Smooth muscle cell (in vitro differentiated cells): ENCODE results near the gene PGC. TPM values are rescaled to one million over a fixed set of nuclear protein-coding genes. Genes with fewer than 3 reads are reported as not detected.

Source experiments
- DNase-seq: peaks from one replicate; lab custom pipeline; 2025; ENCODE audit not compliant: unreplicated experiment; lab: John Stamatoyannopoulos, UW
- H2AFZ ChIP-seq: fragments of 200-600 bp; sonication (generic); 2 replicates; pipeline ENCODE4 v1.6.0; 2016; ENCODE audit warnings: antibody characterized with exemption, low read depth, mild to moderate bottlenecking
- H3F3A ChIP-seq: fragments of 200-600 bp; sonication (generic); 2 replicates; pipeline ENCODE4 v1.6.0; 2017; ENCODE audit warnings: antibody characterized with exemption, low read depth
- H3K27ac ChIP-seq: fragments of 200-600 bp; sonication (generic); 2 replicates; pipeline ENCODE4 v1.5.1; 2016; ENCODE audit warnings: low read depth, mild to moderate bottlenecking
- H3K27me3 ChIP-seq: fragments of 200-600 bp; sonication (generic); 2 replicates; pipeline ENCODE4 v1.6.1; 2016; ENCODE audit warnings: low read depth, mild to moderate bottlenecking
- H3K36me3 ChIP-seq: fragments of 200-600 bp; sonication (generic); 2 replicates; pipeline ENCODE4 v1.5.1; 2016; ENCODE audit warnings: low read depth
- H3K4me1 ChIP-seq: fragments of 200-600 bp; sonication (generic); 2 replicates; pipeline ENCODE4 v1.5.1; 2016; ENCODE audit warnings: low read depth
- H3K4me2 ChIP-seq: fragments of 200-600 bp; sonication (generic); 2 replicates; pipeline ENCODE4 v1.6.0; 2016; ENCODE audit warnings: mild to moderate bottlenecking
- H3K4me3 ChIP-seq: fragments of 200-600 bp; sonication (generic); 2 replicates; pipeline ENCODE4 v1.5.1; 2016; ENCODE audit warnings: mild to moderate bottlenecking
- H3K79me2 ChIP-seq: fragments of 200-600 bp; sonication (generic); 2 replicates; pipeline ENCODE4 v1.6.0; 2016; ENCODE audit warnings: low read depth, mild to moderate bottlenecking
- H3K9ac ChIP-seq: fragments of 200-600 bp; sonication (generic); 2 replicates; pipeline ENCODE4 v1.6.0; 2016; ENCODE audit warnings: low read depth
- H3K9me3 ChIP-seq: fragments of 200-600 bp; sonication (generic); replicated peaks from 2 replicates; pipeline ENCODE4 v1.5.1; 2016; ENCODE audit warnings: low read depth
- H4K20me1 ChIP-seq: fragments of 200-600 bp; sonication (generic); 2 replicates; pipeline ENCODE4 v1.6.0; 2016; ENCODE audit warnings: low read depth
- CTCF ChIP-seq: fragments of 200-600 bp; sonication (generic); IDR thresholded peaks from 2 replicates; pipeline ENCODE4 v1.5.1; 2017; ENCODE audit warnings: borderline replicate concordance, mild to moderate bottlenecking, antibody characterized with exemption; ENCODE audit not compliant: insufficient read depth, poor library complexity, severe bottlenecking
- WGBS: methylation state at CpG from one replicate; pipeline ENCODE4 v1.1.7; 2016; ENCODE audit warnings: low lambda C conversion rate; 5-methylcytosine and 5-hydroxymethylcytosine counted together
- polyA plus RNA-seq: library from polyadenylated mRNA; unstranded; fragments of >200 nt; fragmentation: Nextera tagmentation; extraction: Ambion mirVana; gene quantifications from 2 replicates; pipeline ENCODE4 v1.2.1, GENCODE V29; 2016
- total RNA-seq: library from RNA; depleted of rRNA; stranded (reverse); fragments of >200 nt; gene quantifications from 2 replicates; pipeline ENCODE4 v1.2.3, GENCODE V29; 2014

The PGC gene
- total and polyA plus RNA-seq, 2 experiments from 2014 or later, result not detected

GRCh38 chr6:41736800-41737555 lies 10.2 kb downstream of the PGC start:
- no peak overlapping the region for H2AFZ ChIP-seq
- no peaks in the 10 kb centered on the region for H3K27me3 ChIP-seq
- H3K36me3 ChIP-seq, result no peaks in the 10 kb centered on the region
- H3F3A ChIP-seq, result peaks cover 9% of the 10 kb centered on the region
- H3K4me3 ChIP-seq, result no peak overlapping the region
- no peak overlapping the region for H3K27ac ChIP-seq
- no peak overlapping the region for H3K4me2 ChIP-seq
- no peaks in the 10 kb centered on the region for H3K9me3 ChIP-seq
- no peaks in the 10 kb centered on the region for H4K20me1 ChIP-seq
- H3K79me2 ChIP-seq, result peaks cover 3% of the 10 kb centered on the region
- TF ChIP-seq CTCF, result no peak
- 94% methylated on average over 13 of the region's 13 CpGs for WGBS
- DNase-seq, result no peak
- H3K9ac ChIP-seq, result no peak overlapping the region
- H3K4me1 ChIP-seq, result peaks cover 18% of the 10 kb centered on the region

GRCh38 chr6:41736186-41736733 lies 10.9 kb downstream of the PGC start:
- H3K9me3 ChIP-seq, result no peaks in the 10 kb centered on the region
- H2AFZ ChIP-seq, result no peak overlapping the region
- no peak for TF ChIP-seq CTCF
- 86% methylated on average over 6 of the region's 6 CpGs for WGBS
- H3K4me1 ChIP-seq, result peaks cover 18% of the 10 kb centered on the region
- H3K9ac ChIP-seq, result no peak overlapping the region
- H3K4me3 ChIP-seq, result no peak overlapping the region
- H3K36me3 ChIP-seq, result no peaks in the 10 kb centered on the region
- no peak overlapping the region for H3K27ac ChIP-seq
- no peaks in the 10 kb centered on the region for H4K20me1 ChIP-seq
- peaks cover 9% of the 10 kb centered on the region for H3F3A ChIP-seq
- H3K27me3 ChIP-seq, result no peaks in the 10 kb centered on the region
- no peak for DNase-seq
- peaks cover 10% of the 10 kb centered on the region for H3K79me2 ChIP-seq
- peak overlapping the region; percentile 82 for H3K4me2 ChIP-seq

GRCh38 chr6:41735427-41736185 lies 11.6 kb downstream of the PGC start, which contains the start of gene TFEB:
TFEB (minus strand) TSS chr6:41735608; CDS start chr6:41691213, 44,395 bp downstream.
- H3K4me3 ChIP-seq, result peak within 1 kb of the TSS; percentile 86
- H3K36me3 ChIP-seq, result no peaks in the 10 kb centered on the region
- peaks cover 13% of the 10 kb centered on the region for H3K79me2 ChIP-seq
- H4K20me1 ChIP-seq, result peaks cover 5% of the 10 kb centered on the region
- DNase-seq, result peak; percentile 90
- no peaks in the 10 kb centered on the region for H3K9me3 ChIP-seq
- peaks cover 9% of the 10 kb centered on the region for H3F3A ChIP-seq
- no peaks in the 10 kb centered on the region for H3K27me3 ChIP-seq
- H3K4me2 ChIP-seq, result peak within 1 kb of the TSS; percentile 89
- H3K27ac ChIP-seq, result no peak within 1 kb of the TSS
- peak within 1 kb of the TSS; percentile 60 for H3K9ac ChIP-seq
- H2AFZ ChIP-seq, result peak within 1 kb of the TSS; percentile 91
- 11% methylated on average over 32 of the region's 50 CpGs for WGBS
- TF ChIP-seq CTCF, result peak; percentile 85
- H3K4me1 ChIP-seq, result peaks cover 18% of the 10 kb centered on the region
